Inflammatory macrophage treated with lipopolysaccharide for 4 hours (primary cell): Measurements from ENCODE around the gene OR2AT4.
"Not testable (repeated sequence)": the region's sequence is repeated elsewhere in the genome, so short reads cannot be mapped to it uniquely, and the experiment has no call there.

Source experiments
- DNase-seq: peaks from one replicate; pipeline ENCODE4 v3.0.0-alpha.2; 2020

The OR2AT4 gene

GRCh38 chr11:75096456-75097172 is at the start of gene OR2AT4:
Gene OR2AT4 (minus strand): TSS chr11:75096876.
- DNase-seq: no peak

- no peak for DNase-seq
Observed at GRCh38 chr11:75145972-75146519, 49.4 kb upstream of the OR2AT4 start.

GRCh38 chr11:75145196-75145971 is 48.7 kb upstream of the OR2AT4 start:
- DNase-seq: no peak

- DNase-seq: no peak
Observed at GRCh38 chr11:75144716-75145014, 48.0 kb upstream of the OR2AT4 start.

- DNase-seq: no peak
Observed at GRCh38 chr11:75143420-75143731, 46.7 kb upstream of the OR2AT4 start.

- DNase-seq: peak; percentile 93
Observed at GRCh38 chr11:75142714-75143419, 46.2 kb upstream of the OR2AT4 start.

GRCh38 chr11:75141166-75141565 is 44.5 kb upstream of the OR2AT4 start:
- no peak for DNase-seq

- peak; percentile 45 for DNase-seq
Observed at GRCh38 chr11:75140269-75141138, 43.8 kb upstream of the OR2AT4 start.

GRCh38 chr11:75135651-75136050 is 39.0 kb upstream of the OR2AT4 start:
- peak; percentile 77 for DNase-seq

GRCh38 chr11:75135021-75135650 is 38.5 kb upstream of the OR2AT4 start:
- DNase-seq: no peak

- DNase-seq: no peak
Observed at GRCh38 chr11:75133976-75134375, 37.3 kb upstream of the OR2AT4 start.

- no peak for DNase-seq
Observed at GRCh38 chr11:75132080-75132479, 35.4 kb upstream of the OR2AT4 start.

- DNase-seq: no peak
Observed at GRCh38 chr11:75126564-75126963, 29.9 kb upstream of the OR2AT4 start.

GRCh38 chr11:75118577-75118976 is 21.9 kb upstream of the OR2AT4 start:
- no peak for DNase-seq

GRCh38 chr11:75114465-75114864 is 17.8 kb upstream of the OR2AT4 start:
- no peak for DNase-seq

GRCh38 chr11:75113030-75113429 is 16.4 kb upstream of the OR2AT4 start:
- peak; percentile 17 for DNase-seq

- no peak for DNase-seq
Observed at GRCh38 chr11:75112200-75112599, 15.5 kb upstream of the OR2AT4 start.

- DNase-seq: no peak
Observed at GRCh38 chr11:75107187-75107586, 10.5 kb upstream of the OR2AT4 start.

- not testable (repeated sequence) for DNase-seq
Observed at GRCh38 chr11:75105967-75106681, 9.4 kb upstream of the OR2AT4 start.

GRCh38 chr11:75105462-75105925 is 8.8 kb upstream of the OR2AT4 start:
- DNase-seq: no peak

GRCh38 chr11:75103380-75104026 is 6.8 kb upstream of the OR2AT4 start:
- peak; percentile 71 for DNase-seq
